ENCODE results near the gene IQGAP1.

Gene IQGAP1

GRCh38 chr15:90482124-90483011, 94.3 kb downstream of the IQGAP1 start:
- H3K4me3 ChIP-seq (ENCODE audit: low read depth, low read length, poor library complexity, severe bottlenecking), result no peak overlapping the region
- H3K9me2 ChIP-seq (ENCODE audit: low read depth, low read length), result no peaks in the 10 kb centered on the region
- H4K20me1 ChIP-seq (ENCODE audit: insufficient read depth, low read length), result no peaks in the 10 kb centered on the region
- H3K36me3 ChIP-seq (ENCODE audit: insufficient read depth, low read length), result peaks cover 76% of the 10 kb centered on the region
- no peaks in the 10 kb centered on the region for H3K27me3 ChIP-seq (ENCODE audit: insufficient read depth, low read length)
- no peaks in the 10 kb centered on the region for H3K9me3 ChIP-seq (ENCODE audit: low read length)
- H3K4me1 ChIP-seq (ENCODE audit: insufficient read depth, low read length, severe bottlenecking), result peaks cover 49% of the 10 kb centered on the region
- peak overlapping the region; percentile 95 for H3K27ac ChIP-seq (ENCODE audit: low read depth, low read length, poor library complexity, severe bottlenecking)
- H3K9ac ChIP-seq (ENCODE audit: low read length), result no peak overlapping the region; the same call in 1 of the 2 replicates
- no peaks in the 10 kb centered on the region for H3K79me2 ChIP-seq (ENCODE audit: insufficient read depth, low read length)
- no peak overlapping the region for H3K4me2 ChIP-seq (ENCODE audit: low read length)
- peaks cover 5% of the 10 kb centered on the region; the same call in 1 of the 2 replicates for H3F3A ChIP-seq (ENCODE audit: insufficient read depth, low read length)
- TF ChIP-seq EZH2 (IDR thresholded peaks at IDR 0.05; ENCODE audit: borderline replicate concordance, low read length) (no peak), CTCF (IDR thresholded peaks at IDR 0.05; ENCODE audit: low read length) (peak; percentile 92)
- H2AFZ ChIP-seq (ENCODE audit: low read length), result no peak overlapping the region

DNA sequence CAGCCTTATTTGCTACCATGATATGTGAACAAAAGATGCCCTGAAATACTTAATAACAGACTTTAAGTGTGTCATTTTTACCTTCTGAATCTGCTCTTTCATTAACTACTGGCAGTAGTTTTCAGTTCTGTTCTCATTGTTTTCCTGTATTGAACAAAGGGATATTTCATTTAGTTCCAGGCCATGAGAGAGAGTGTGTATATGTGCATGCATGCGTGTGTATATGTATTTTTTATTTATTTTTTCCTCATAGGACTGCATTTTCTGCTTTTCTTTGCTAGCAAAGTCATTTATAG, 94.9 kb downstream of the IQGAP1 start:
- no peak for TF ChIP-seq CTCF (IDR thresholded peaks at IDR 0.05; ENCODE audit: low read length)
- no peak for TF ChIP-seq EZH2 (IDR thresholded peaks at IDR 0.05; ENCODE audit: borderline replicate concordance, low read length)
- no peak overlapping the region for H3K4me2 ChIP-seq (ENCODE audit: low read length)
- H3K36me3 ChIP-seq (ENCODE audit: insufficient read depth, low read length), result peaks cover 76% of the 10 kb centered on the region

DNA sequence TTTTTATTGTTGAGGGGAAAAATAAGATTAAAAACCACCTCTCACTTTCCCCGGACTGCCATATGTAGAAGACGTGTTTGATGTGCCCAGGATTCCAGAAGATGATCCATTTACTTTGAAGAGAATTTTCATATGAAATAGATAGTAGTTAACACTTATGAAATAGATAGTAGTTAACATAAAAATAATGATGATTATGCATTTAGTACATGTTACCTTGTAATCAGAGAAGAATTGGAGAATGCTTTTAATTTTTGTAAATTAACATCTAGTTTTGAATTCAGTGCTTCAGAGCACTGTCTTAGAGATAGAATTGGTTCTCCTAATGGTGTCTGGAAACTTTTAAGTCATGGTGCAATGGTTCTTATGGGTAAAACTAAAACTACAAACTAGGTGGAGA, 95.6 kb downstream of the IQGAP1 start:
- Histone ChIP-seq H3K27me3 (ENCODE audit: insufficient read depth, low read length) (no peaks in the 10 kb centered on the region), H3K9ac (ENCODE audit: low read length) (no peak overlapping the region), H3K9me2 (ENCODE audit: low read depth, low read length) (no peaks in the 10 kb centered on the region), H2AFZ (ENCODE audit: low read length) (no peak overlapping the region), H3K9me3 (ENCODE audit: low read length) (no peaks in the 10 kb centered on the region), H3K27ac (ENCODE audit: low read depth, low read length, poor library complexity, severe bottlenecking) (no peak overlapping the region), H3K79me2 (ENCODE audit: insufficient read depth, low read length) (no peaks in the 10 kb centered on the region), H3K4me1 (ENCODE audit: insufficient read depth, low read length, severe bottlenecking) (peaks cover 36% of the 10 kb centered on the region), H3K4me3 (ENCODE audit: low read depth, low read length, poor library complexity, severe bottlenecking) (no peak overlapping the region), H3K4me2 (ENCODE audit: low read length) (no peak overlapping the region), H3F3A (ENCODE audit: insufficient read depth, low read length) (peaks cover 5% of the 10 kb centered on the region; the same call in 1 of the 2 replicates), H3K36me3 (ENCODE audit: insufficient read depth, low read length) (peaks cover 74% of the 10 kb centered on the region), H4K20me1 (ENCODE audit: insufficient read depth, low read length) (no peaks in the 10 kb centered on the region)
- TF ChIP-seq EZH2 (IDR thresholded peaks at IDR 0.05; ENCODE audit: borderline replicate concordance, low read length), result no peak
- TF ChIP-seq CTCF (IDR thresholded peaks at IDR 0.05; ENCODE audit: low read length), result no peak

More for the DNA sequence above, 94.9 kb downstream of the IQGAP1 start:
- Histone ChIP-seq H3K9me2 (ENCODE audit: low read depth, low read length) (no peaks in the 10 kb centered on the region), H3K9me3 (ENCODE audit: low read length) (no peaks in the 10 kb centered on the region), H3K27me3 (ENCODE audit: insufficient read depth, low read length) (no peaks in the 10 kb centered on the region), H3K9ac (ENCODE audit: low read length) (no peak overlapping the region), H3F3A (ENCODE audit: insufficient read depth, low read length) (peaks cover 5% of the 10 kb centered on the region; the same call in 1 of the 2 replicates), H3K27ac (ENCODE audit: low read depth, low read length, poor library complexity, severe bottlenecking) (no peak overlapping the region), H4K20me1 (ENCODE audit: insufficient read depth, low read length) (no peaks in the 10 kb centered on the region), H3K4me1 (ENCODE audit: insufficient read depth, low read length, severe bottlenecking) (peaks cover 43% of the 10 kb centered on the region), H3K4me3 (ENCODE audit: low read depth, low read length, poor library complexity, severe bottlenecking) (no peak overlapping the region), H3K79me2 (ENCODE audit: insufficient read depth, low read length) (no peaks in the 10 kb centered on the region), H2AFZ (ENCODE audit: low read length) (no peak overlapping the region)

Measured in OCI-LY1 (cell line).